GM12878 (cell line): Measurements from ENCODE around the gene LRIG2. TPM values are rescaled to one million over a fixed set of nuclear protein-coding genes. Genes with fewer than 3 reads are reported as not detected.

Experiments
- ATAC-seq: fragments of 200-7000 bp; cut with Tn5 transposase; 3 replicates; pipeline ENCODE4 v1.9.1; 2020; ENCODE audit warnings: mild to moderate bottlenecking, moderate library complexity
- BruUV-seq: library from RNA; stranded (reverse); fragments of 400-500 nt; replicated peaks from 2 replicates; lab custom pipeline; 2021; lab: Mats Ljungman, UMichigan
- CTCF ChIA-PET: fragments of 300-600 bp; sonication (Branson Sonifier 250); formaldehyde crosslinking; extraction: SDS; loops from one replicate; lab custom pipeline; 2021; ENCODE audit warnings: inconsistent platforms; lab: Yijun Ruan, JAX
- POLR2A ChIA-PET: fragments of 350-600 bp; formaldehyde crosslinking; extraction: SDS; loops from one replicate; lab custom pipeline; 2021; ENCODE audit warnings: inconsistent platforms; lab: Charles Lee
- RAD21 ChIA-PET: fragments of 300-600 bp; sonication (Branson Sonifier 250); formaldehyde crosslinking; loops from one replicate; lab custom pipeline; 2023; ENCODE audit warnings: antibody characterized with exemption; ENCODE audit not compliant: unreplicated experiment; lab: Charles Lee
- SMC1A ChIA-PET: fragments of 300-600 bp; sonication (Branson Sonifier 250); formaldehyde crosslinking; loops from one replicate; lab custom pipeline; 2023; ENCODE audit not compliant: unreplicated experiment, uncharacterized antibody; lab: Charles Lee
- DNase-seq: peaks from one replicate; pipeline ENCODE4 v3.0.0-alpha.2; 2011; ENCODE audit warnings: low read depth, low spot score
- FAIRE-seq: peaks from 3 replicates; lab custom pipeline; 2011; peaks lifted over from hg19 to GRCh38; lab: Jason Lieb, UNC
- H2AFZ ChIP-seq: 2 replicates; pipeline ENCODE4 v1.6.0; 2011; ENCODE audit warnings: low read depth, low read length, control low read depth; ENCODE audit not compliant: control insufficient read depth
- H3K27ac ChIP-seq: 2 replicates; pipeline ENCODE4 v1.5.1; 2011; ENCODE audit warnings: control low read depth; ENCODE audit not compliant: control insufficient read depth, insufficient read depth
- H3K27me3 ChIP-seq, 2 experiments: replicated peaks in 1 of 2; 2 replicates each; pipeline versions ENCODE4 v1.6.0 to v1.6.1; 2011; ENCODE audit warnings: low read length in 1 of 2; ENCODE audit not compliant: control insufficient read depth in 2 of 2, insufficient read depth in 2 of 2
- H3K36me3 ChIP-seq, 2 experiments: 2 replicates each; pipeline ENCODE4 v1.5.1; 2011; ENCODE audit warnings: low read length in 1 of 2; ENCODE audit not compliant: control insufficient read depth in 2 of 2, insufficient read depth in 2 of 2
- H3K4me1 ChIP-seq: 2 replicates; pipeline ENCODE4 v1.6.1; 2011; ENCODE audit warnings: mild to moderate bottlenecking, low read length, moderate library complexity, mixed read lengths; ENCODE audit not compliant: control insufficient read depth, insufficient read depth
- H3K4me2 ChIP-seq: 2 replicates; pipeline ENCODE4 v1.6.0; 2011; ENCODE audit warnings: control low read depth; ENCODE audit not compliant: control insufficient read depth, insufficient read depth
- H3K4me3 ChIP-seq: fragments of 200-600 bp; sonication (generic); 2 replicates; pipeline ENCODE4 v1.5.1; 2016
- H3K79me2 ChIP-seq: 2 replicates; pipeline ENCODE4 v1.6.0; 2011; ENCODE audit warnings: low read length; ENCODE audit not compliant: control insufficient read depth, insufficient read depth
- H3K9ac ChIP-seq: 2 replicates; pipeline ENCODE4 v1.8.0; 2011; ENCODE audit warnings: low read length, control low read depth, mixed read lengths; ENCODE audit not compliant: control insufficient read depth, insufficient read depth
- H3K9me3 ChIP-seq: replicated peaks from 3 replicates; pipeline ENCODE4 v1.5.1; 2011; ENCODE audit warnings: mild to moderate bottlenecking, low read length; ENCODE audit not compliant: control insufficient read depth, insufficient read depth
- H4K20me1 ChIP-seq: 2 replicates; pipeline ENCODE4 v1.6.0; 2011; ENCODE audit not compliant: control insufficient read depth, insufficient read depth
- CREM ChIP-seq: IDR thresholded peaks from 2 replicates; pipeline ENCODE4 v1.6.1; 2014; ENCODE audit warnings: antibody characterized with exemption, low read depth
- ETV6 ChIP-seq, 2 experiments: fragments of 450-650 bp in 1 of 2; IDR thresholded peaks in 1 of 2; conservative IDR thresholded peaks in 1 of 2; 2 replicates each; pipeline ENCODE4 v1.6.1; 2014; ENCODE audit warnings: antibody characterized with exemption in 1 of 2, borderline replicate concordance in 1 of 2, low read depth in 1 of 2, mild to moderate bottlenecking in 1 of 2, moderate library complexity in 1 of 2
- FOS ChIP-seq: IDR thresholded peaks from 3 replicates; pipeline ENCODE4 v1.6.1; 2011; ENCODE audit warnings: borderline replicate concordance; ENCODE audit not compliant: insufficient read length; ENCODE audit errors: extremely low read depth
- HDAC2 ChIP-seq: fragments of 200-600 bp; sonication (generic); IDR thresholded peaks from 2 replicates; pipeline ENCODE4 v1.6.1; 2017
- JUNB ChIP-seq: IDR thresholded peaks from 2 replicates; pipeline ENCODE4 v1.6.1; 2016; ENCODE audit warnings: antibody characterized with exemption, mild to moderate bottlenecking
- KAT2A ChIP-seq: conservative IDR thresholded peaks from 2 replicates; pipeline ENCODE4 v1.6.1; 2011; ENCODE audit warnings: low read depth, low read length; ENCODE audit not compliant: control insufficient read depth
- NR2C1 ChIP-seq: fragments of 450-650 bp; IDR thresholded peaks from 2 replicates; pipeline ENCODE4 v1.6.1; 2017; ENCODE audit warnings: antibody characterized with exemption, mild to moderate bottlenecking, moderate library complexity
- NR2C2 ChIP-seq: IDR thresholded peaks from 2 replicates; pipeline ENCODE4 v1.6.1; 2011; ENCODE audit warnings: borderline replicate concordance, low read depth; ENCODE audit not compliant: control insufficient read depth, insufficient read length
- NRF1 ChIP-seq: conservative IDR thresholded peaks from 2 replicates; pipeline ENCODE4 v1.6.1; 2011; ENCODE audit warnings: mild to moderate bottlenecking, low read depth, low read length, improper control_type of control experiment
- PAX5 ChIP-seq: IDR thresholded peaks from 2 replicates; pipeline ENCODE4 v1.6.1; 2011; ENCODE audit warnings: low read depth, low read length, borderline replicate concordance
- POLR2A ChIP-seq: IDR thresholded peaks from 2 replicates; pipeline ENCODE4 v1.6.1; 2011; ENCODE audit warnings: low read depth, mild to moderate bottlenecking, low read length
- SMARCA5 ChIP-seq: fragments of 450-650 bp; IDR thresholded peaks from 2 replicates; pipeline ENCODE4 v1.6.1; 2017; ENCODE audit warnings: mild to moderate bottlenecking
- WGBS: methylation state at CpG from one replicate; pipeline ENCODE4 v1.1.6; 2016; ENCODE audit warnings: low lambda C conversion rate; ENCODE audit not compliant: insufficient replicate concordance, insufficient coverage; ENCODE audit errors: missing lambda C conversion rate; 5-methylcytosine and 5-hydroxymethylcytosine counted together
- in situ Hi-C: fragments of 300-500 bp; cut with MboI; formaldehyde crosslinking; loops from 9 replicates; pipeline ENCODE4 v1.14.3; 2018; ENCODE audit warnings: mixed read lengths
- intact Hi-C: fragments of 100-400 bp; cut with micrococcal nuclease; formaldehyde crosslinking; loops from one replicate; pipeline ENCODE4 v1.14.2; 2022; ENCODE audit not compliant: unreplicated experiment
- polyA plus RNA-seq, 11 experiments: library from polyadenylated mRNA; depleted of rRNA in 4 of 11; unstranded in 6 of 11; stranded (reverse) in 5 of 11; fragments of >200 nt; fragmentation: Nextera tagmentation in 4 of 11; fragmentation: Illumina TruSeq in 1 of 11; extraction: Ambion mirVana in 4 of 11; extraction: Trizol in 1 of 11; gene quantifications; 1 replicate in 1 of 11; 2 replicates in 10 of 11; pipeline versions ENCODE4 v1.2.1 to v1.2.3, GENCODE V29; 2011 to 2016; ENCODE audit warnings: inconsistent platforms in 2 of 11, missing spikeins in 2 of 11, low read depth in 1 of 11
- total RNA-seq, 4 experiments: library from RNA; depleted of rRNA in 3 of 4; stranded (reverse); fragments of >200 nt in 3 of 4; fragmentation: Illumina TruSeq in 1 of 4; extraction: Trizol in 1 of 4; gene quantifications; 2 replicates each; pipeline versions ENCODE4 v1.2.1 to v1.2.3, GENCODE V29; 2013 to 2021
- TF ChIP-seq, protein P1 (sequence below): fragments of 450-650 bp; IDR thresholded peaks from 2 replicates; pipeline ENCODE4 v1.6.1; 2016; ENCODE audit warnings: mild to moderate bottlenecking
- TF ChIP-seq, protein P2 (sequence below): fragments of 450-650 bp; IDR thresholded peaks from 2 replicates; pipeline ENCODE4 v1.6.1; 2017; ENCODE audit warnings: mild to moderate bottlenecking, moderate library complexity

The LRIG2 gene
- total and polyA plus RNA-seq, 10 of the 15 experiments (the other 5 are each of a cell fraction or from before 2014, with no cell fraction given): 0.77 to 11.8 (median 5.1) TPM

DNA sequence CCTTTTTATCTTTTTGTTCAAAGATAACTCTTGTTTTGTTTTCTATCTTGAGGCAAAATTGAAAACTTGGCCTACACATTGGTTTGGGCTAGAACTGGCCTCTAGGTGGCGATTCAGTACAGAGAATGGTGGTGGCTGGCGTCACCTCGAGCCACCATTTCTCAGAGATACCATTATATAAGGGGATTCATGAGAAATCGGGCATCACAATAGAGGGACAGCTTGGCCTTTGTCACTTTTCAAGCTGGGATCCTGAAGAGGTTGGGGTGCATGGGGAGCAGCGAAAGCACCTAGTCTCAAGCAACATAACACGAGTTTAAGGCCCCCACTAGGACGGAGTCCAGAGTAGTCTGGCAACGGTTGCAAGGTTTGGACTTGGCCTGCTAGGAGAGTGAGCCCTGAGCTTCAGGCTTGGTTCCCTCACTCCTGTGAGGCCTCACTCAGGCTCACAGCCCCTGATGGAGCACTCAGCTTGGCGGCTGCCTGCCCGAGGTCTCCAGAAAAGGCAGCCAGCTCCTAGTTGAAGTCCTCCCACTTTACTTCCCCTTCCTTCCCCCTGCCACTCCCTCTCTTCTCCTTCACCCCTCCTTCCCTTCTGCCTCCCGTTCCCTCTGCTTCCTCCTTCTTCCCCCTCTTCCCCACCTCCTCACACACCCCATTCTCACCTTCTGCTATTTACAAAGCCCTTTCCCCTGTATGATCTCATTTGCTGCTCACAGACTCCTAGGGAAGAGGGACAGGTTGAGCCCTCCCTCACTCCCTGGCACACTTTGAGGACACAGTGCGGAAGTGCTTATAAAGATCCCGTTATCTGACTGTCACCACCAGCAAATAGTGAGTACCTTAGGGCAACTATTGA, 67.8 kb downstream of the LRIG2 start (continued):
- TF ChIP-seq SMARCA5: no peak
- TF ChIP-seq FOS: no peak
- TF ChIP-seq CREM: peak; percentile 31; the same call in 1 of the 2 replicates
- TF ChIP-seq, all 136 proteins: peak for 10

DNA sequence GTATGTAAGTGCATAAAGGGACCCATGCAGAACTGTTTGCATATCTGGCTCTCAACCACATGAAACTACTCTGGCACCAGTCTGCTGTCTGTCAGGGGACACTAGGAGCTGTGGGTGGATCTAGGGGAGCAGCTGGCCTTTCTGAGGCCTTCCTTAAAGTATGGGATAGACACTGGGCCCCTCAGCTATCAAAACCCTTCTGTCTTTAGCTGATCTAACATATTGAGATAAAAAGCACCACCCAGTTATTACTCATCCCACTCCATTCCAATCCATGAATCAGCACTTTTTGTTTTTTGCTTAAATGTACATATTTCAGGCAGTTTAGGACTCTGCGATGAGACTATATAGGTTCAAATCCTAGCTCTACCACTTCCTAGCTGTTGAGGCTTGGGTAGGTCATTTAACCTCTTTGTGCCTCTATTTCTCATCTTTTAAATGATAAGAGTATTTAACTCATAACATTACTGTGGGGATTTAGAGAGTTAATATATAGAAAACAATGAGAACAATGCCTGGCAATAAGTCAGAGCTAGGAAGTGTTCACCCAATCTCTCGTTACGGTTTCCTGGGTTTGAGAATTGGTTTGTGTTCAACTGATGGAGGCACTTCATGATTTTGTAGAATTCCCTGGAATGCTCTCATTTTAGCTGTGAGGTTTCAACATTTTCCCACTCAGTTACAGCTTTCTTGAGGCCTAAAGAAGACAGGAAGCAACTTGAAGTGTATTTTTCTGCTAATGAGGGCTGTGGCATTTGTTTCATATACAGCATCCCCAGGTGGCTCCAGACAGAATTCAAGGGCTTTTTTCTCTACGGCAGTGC, 68.9 kb downstream of the LRIG2 start:
- Histone ChIP-seq H3K27me3 (no peaks in the 10 kb centered on the region), H3K9me3 (no peaks in the 10 kb centered on the region), H3K4me1 (peaks cover 3% of the 10 kb centered on the region), H3K9ac (no peak overlapping the region), H3K27ac (no peak overlapping the region), H3K4me2 (no peak overlapping the region), H3K36me3 (no peaks in the 10 kb centered on the region), H4K20me1 (no peaks in the 10 kb centered on the region), H2AFZ (no peak overlapping the region), H3K79me2 (no peaks in the 10 kb centered on the region), H3K4me3 (no peak overlapping the region)
- intact Hi-C loops (loop anchor here (5.0 kb wide), 1 partner anchor 250 kb away; the partner anchor contains the start of gene MAGI3), in situ Hi-C loops (loop anchor here (5.0 kb wide), 2 partner anchors 315 to 540 kb away; no protein-coding TSS in a partner anchor)
- ChIA-PET POLR2A (no interaction called here), CTCF (interaction anchor here (0.6 to 5.4 kb wide), 11 partner anchors 9 to 540 kb away, joined by 3 to 43 read pairs (median 4); partner anchors contain the start of genes LRIG2 and PPM1J), SMC1A (interaction anchor here (0.8 to 5.6 kb wide), 10 partner anchors 10 to 762 kb away, joined by 3 to 37 read pairs (median 3); no protein-coding TSS in a partner anchor), RAD21 (interaction anchor here (1.8 kb wide), 1 partner anchor 311 kb away, joined by 7 read pairs; no protein-coding TSS in a partner anchor)
- TF ChIP-seq KAT2A: no peak
- TF ChIP-seq, protein P1, sequence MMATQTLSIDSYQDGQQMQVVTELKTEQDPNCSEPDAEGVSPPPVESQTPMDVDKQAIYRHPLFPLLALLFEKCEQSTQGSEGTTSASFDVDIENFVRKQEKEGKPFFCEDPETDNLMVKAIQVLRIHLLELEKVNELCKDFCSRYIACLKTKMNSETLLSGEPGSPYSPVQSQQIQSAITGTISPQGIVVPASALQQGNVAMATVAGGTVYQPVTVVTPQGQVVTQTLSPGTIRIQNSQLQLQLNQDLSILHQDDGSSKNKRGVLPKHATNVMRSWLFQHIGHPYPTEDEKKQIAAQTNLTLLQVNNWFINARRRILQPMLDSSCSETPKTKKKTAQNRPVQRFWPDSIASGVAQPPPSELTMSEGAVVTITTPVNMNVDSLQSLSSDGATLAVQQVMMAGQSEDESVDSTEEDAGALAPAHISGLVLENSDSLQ: no peak
- no peak for TF ChIP-seq ETV6 (conservative IDR thresholded peaks at IDR 0.05 in 1 of 2, IDR thresholded peaks at IDR 0.05 in 1 of 2; ENCODE audit: borderline replicate concordance in 1 of 2, low read depth in 1 of 2)
- no peak for TF ChIP-seq POLR2A
- TF ChIP-seq JUNB: no peak
- TF ChIP-seq NR2C2: no peak
- no peak for TF ChIP-seq NR2C1
- TF ChIP-seq PAX5: no peak
- TF ChIP-seq NRF1: no peak
- TF ChIP-seq, protein P2, sequence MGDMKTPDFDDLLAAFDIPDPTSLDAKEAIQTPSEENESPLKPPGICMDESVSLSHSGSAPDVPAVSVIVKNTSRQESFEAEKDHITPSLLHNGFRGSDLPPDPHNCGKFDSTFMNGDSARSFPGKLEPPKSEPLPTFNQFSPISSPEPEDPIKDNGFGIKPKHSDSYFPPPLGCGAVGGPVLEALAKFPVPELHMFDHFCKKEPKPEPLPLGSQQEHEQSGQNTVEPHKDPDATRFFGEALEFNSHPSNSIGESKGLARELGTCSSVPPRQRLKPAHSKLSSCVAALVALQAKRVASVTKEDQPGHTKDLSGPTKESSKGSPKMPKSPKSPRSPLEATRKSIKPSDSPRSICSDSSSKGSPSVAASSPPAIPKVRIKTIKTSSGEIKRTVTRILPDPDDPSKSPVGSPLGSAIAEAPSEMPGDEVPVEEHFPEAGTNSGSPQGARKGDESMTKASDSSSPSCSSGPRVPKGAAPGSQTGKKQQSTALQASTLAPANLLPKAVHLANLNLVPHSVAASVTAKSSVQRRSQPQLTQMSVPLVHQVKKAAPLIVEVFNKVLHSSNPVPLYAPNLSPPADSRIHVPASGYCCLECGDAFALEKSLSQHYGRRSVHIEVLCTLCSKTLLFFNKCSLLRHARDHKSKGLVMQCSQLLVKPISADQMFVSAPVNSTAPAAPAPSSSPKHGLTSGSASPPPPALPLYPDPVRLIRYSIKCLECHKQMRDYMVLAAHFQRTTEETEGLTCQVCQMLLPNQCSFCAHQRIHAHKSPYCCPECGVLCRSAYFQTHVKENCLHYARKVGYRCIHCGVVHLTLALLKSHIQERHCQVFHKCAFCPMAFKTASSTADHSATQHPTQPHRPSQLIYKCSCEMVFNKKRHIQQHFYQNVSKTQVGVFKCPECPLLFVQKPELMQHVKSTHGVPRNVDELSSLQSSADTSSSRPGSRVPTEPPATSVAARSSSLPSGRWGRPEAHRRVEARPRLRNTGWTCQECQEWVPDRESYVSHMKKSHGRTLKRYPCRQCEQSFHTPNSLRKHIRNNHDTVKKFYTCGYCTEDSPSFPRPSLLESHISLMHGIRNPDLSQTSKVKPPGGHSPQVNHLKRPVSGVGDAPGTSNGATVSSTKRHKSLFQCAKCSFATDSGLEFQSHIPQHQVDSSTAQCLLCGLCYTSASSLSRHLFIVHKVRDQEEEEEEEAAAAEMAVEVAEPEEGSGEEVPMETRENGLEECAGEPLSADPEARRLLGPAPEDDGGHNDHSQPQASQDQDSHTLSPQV: no peak
- TF ChIP-seq HDAC2: no peak
- DNase-seq (no peak), ATAC-seq (no peak), FAIRE-seq (no peak)
- 95% methylated on average over 4 of the region's 4 CpGs for WGBS
- no TSS peak for BruUV-seq
